HG02588 (cell line): ENCODE results near the gene AKR1A1.
A peak's percentile ranks its signal among the peaks of the same experiment; 100 is the strongest.
"Not testable (repeated sequence)": the region's sequence is repeated elsewhere in the genome, so short reads cannot be mapped to it uniquely, and the experiment has no call there.

Experiments
- ATAC-seq: cut with Tn5 transposase; IDR thresholded peaks from one replicate; pipeline ENCODE4 v1.9.1; 2021; ENCODE audit warnings: mild to moderate bottlenecking, moderate library complexity; ENCODE audit not compliant: unreplicated experiment

AKR1A1 gene

DNA sequence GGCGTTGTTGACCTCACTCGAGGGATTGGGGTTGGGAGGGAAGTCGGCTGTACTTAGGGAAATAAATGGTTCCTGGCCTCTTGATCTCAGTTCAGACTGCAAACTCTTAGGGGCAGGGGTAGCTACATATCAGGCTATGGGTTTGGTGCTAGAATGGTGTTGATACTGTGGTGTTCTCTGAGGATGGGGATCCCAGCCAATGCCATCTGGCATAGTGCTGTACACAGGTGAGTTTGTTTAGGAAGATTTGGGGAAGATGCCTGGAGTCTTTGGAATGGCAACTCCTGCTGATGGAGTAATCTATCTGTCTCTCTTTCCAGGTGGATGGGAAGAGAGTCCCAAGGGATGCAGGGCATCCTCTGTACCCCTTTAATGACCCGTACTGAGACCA, 18.9 kb downstream of the AKR1A1 start:
- no peak for ATAC-seq

DNA sequence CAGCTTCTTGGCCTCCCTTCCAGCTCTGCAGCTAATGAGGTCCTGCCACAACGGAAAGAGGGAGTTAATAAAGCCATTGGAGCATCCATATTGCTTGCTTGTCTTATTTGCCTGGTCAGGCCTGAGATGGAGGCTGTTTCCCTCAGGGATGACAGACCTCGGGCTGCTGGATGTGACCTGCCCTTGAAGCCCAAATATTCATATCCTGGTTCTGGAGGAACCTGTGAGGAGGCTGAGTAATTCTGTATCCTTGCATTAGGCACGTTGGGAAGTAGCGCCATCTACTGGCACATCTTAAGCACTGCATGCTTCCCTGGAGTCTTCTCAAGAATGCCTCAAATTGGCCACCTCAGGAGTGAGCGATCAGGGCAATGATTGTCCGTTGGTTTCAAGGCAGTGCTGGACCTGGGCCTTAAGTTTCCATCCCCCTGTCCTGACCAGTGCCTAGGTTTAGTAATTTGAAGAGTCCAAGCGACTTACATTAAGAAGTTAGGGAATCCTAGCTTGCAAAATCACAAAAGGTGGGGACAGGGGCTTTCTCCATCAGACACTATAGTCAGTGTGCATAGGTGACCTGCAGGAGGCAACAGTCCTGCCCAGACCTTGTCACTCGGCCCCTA, 19.4 kb downstream of the AKR1A1 start:
- peak; percentile 46 for ATAC-seq

DNA sequence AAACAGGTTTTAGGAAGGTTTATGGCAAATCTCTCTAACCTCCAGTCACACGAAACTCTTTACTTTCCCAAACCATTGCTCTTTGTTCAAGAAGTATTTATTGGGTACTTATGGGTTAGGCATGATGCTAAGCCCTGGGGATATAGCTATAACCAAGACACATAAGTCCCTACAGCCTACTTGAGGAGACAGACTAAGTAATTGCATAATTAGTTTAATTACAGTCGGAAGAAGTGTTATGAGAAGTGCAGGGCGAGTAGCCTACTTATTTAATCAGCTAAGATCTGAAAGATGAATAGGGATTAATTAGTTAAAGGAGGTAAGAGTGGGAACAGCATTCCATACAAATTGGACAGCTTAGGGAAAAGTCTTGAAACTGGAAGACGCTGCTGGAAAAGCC, 20.0 kb downstream of the AKR1A1 start:
- ATAC-seq = no peak

DNA sequence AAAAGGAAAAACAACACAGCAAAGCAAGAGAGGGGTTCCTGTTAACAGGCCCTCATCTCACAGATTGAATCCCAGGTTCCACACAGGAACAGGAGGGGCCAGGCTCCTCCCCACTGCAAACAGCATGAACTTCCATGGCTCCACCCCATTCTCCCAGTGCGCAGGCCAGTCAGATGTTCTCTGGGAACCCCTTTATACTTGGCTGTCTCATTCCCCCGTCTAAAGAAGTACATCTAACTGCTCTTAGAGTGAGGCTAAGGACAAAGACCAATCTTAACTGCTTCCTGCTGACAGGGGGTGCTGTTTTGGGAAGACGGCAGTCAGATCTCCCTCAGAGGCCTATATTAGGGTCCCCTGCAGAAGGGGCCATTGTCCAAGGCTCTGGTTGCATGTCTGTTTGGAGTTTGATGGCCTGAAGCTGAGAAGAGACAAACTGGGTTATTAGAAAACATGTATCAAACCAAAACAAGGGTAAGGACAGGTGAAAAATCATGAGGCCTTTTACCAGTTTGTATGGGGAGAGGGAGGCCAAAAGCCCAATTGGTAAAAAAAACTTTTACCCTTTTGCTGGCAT, 22.7 kb downstream of the AKR1A1 start:
- ATAC-seq = no peak

DNA sequence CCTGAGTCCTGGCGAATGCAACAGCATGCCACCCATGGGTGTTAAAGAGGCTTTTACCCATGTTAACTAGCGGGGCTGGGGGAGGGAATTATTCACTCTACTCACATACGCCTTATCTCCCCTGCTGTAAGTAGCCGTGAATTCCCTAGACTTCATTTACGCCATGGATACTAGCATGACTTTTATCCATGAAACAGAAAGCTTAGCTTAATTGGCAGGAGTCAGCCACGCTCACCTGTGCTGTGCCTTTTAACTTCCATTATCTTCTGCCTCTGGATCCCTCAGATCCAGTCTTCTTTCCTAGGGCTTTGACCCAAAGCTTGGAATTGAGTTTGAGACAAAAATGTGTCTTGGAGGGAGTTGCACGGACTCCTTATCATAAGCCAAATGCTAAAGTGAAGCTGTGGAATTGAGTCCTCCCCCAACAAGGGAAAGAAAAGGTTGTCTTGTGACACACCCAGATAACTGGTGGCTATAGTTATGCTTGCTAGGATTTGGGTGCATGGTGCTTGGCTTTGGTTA, 23.5 kb downstream of the AKR1A1 start:
- no peak for ATAC-seq

DNA sequence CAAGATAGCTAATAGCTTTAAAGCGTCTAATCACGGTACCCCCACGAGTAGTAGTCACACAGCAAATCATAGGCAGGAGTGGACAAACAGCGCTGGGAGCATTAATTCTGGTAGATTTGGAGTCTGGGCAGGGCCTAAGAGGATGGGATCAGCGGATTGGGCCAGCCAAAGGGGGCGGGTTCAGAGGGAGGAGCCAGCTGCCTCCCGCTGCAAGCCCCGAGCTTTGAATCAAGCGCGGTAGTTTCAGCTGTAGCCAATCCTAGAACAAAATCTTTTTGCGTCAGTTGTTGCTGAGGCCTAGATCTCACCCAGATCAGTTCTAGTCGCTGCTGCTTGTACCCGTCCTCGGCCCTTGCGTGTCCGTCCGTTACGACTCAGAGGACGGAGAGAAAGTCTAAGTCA, 32.6 kb downstream of the AKR1A1 start:
- ATAC-seq = peak; percentile 72

DNA sequence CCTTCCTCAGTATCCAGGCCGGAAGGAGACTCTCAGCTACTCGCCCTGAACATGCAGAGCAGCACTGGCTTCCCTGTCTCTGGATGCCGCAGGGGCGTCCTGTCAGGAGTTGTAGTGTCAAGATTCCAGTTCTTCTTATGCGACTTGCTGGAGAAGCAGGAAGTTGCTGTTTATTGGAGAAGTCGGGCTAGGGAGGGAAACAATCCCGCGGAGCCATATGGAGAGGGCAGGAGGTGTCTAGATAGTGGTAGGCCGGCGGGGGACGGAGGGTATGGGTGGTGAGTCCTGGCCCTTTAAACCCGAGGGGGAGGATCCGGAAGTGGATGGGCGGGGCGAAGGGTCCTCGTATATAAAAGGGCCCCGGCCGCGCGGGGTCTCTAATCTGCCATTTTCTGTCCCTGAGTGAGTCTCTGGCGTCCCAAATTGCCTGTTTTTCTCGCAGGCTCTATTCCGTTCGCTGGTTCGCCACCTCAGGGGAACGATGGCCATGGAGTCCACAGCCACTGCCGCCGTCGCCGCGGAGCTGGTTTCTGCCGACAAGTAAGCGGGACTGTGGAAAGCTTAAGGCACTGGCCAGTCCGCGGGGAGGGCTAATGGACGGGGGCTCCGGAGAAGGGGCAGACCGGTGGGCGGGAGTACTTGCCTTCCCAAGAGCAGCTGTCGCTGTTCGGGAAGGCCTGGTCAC, 33.2 kb downstream of the AKR1A1 start, which contains the start of gene NASP:
TSS of gene NASP (plus strand) at position 376 of the 685 bp plus-strand sequence. CDS start at position 482, 106 bp downstream.
- peak; percentile 44 for ATAC-seq

DNA sequence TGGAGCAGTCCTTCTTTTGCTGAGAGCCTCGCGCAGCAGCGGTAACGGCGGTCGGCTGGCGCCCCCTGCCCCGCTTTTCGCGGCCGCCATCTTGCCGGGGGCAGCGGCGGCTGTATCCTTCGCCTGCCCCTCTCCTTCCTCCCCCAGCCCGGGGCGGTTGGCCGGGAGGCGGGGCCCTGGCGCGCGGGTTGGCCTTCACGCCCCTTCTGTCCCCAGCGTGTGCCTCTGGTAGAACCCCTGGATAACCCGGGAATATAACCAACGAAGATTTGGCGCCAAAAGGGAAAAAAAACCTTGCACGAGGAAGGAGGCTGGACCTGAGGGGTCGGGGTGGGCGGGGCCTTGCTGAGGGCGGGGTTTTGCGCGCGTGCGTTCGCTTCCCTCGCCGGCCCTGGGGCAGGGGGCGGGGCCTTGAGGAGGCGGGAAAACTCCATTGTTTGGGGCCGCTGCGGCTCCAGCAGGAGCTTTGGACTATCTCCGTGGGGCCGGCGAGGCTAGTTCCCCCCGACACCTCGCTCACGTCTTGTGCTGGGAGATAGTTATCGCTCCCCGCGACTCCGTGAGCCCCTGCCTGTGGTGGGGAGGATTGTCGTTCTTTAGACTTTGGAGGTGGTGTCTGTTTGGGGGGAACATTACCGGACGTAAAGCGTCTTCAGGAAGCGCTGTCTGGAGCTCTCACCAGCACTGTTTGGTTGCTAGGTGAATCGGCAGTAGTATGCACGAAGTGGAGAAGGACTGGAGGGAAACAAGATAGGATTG, 33.9 kb downstream of the AKR1A1 start:
- ATAC-seq = peak; percentile 26

DNA sequence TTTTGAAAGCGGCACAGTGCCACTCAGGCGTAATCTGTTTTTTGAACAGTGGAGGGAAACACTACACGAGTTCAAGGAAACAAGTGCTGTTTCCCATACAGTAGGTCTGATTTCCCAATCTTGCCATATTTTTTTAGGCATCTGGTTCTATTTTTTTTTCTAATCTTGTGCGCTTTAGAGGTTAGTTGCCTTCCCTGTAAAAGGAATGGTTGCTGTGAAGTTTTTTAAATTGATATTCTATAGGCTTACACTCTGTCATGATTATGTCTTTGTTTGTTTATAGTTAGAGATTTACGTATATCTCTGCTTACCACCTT, 34.4 kb downstream of the AKR1A1 start:
- no peak for ATAC-seq

DNA sequence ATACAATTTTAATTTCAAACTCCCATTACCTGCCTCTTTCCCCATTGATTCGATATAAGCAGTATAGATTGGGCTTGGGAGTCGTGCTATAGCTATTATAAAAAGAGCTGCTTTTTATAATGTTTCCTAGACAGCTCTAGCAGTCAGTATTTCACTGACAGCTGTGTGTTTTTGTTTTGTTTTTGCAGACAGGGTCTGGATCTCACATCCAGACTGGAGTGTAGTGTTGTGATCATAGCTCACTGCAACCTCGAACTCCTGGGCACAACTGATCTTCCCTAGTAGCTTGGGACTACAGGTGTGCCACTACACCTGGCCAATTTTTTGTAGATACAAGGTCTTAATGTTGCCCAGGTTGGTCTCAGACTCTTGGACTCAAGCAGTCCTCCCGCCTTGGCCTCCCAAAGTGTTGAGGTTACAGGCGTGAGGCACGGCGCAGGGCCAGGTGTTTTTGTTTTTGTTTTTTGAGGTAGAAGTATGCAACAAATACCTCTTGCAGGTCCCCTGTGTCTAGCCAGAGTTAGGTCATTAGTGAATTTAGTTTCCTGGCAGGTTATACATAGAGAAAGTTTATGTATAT, 35.0 kb downstream of the AKR1A1 start:
- no peak for ATAC-seq

DNA sequence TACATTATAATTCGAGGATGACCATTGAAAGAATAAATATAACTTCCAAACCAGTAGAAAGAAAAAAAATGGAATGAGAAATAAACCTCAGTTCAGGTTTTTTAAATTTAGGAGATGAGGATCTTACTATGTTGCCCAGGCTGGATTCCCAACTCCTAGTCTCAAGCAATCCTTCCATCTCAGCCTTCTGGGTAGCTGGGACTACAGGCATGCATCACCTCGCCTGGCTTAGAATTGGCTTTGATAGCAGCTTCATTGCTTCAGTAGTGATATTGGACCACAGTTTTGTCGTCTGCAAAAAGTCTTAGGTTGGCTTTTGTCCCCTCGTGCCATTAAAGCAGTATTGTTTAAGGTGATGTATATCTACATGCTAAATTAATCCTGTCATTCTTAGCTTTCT, 36.1 kb downstream of the AKR1A1 start:
- no peak for ATAC-seq

DNA sequence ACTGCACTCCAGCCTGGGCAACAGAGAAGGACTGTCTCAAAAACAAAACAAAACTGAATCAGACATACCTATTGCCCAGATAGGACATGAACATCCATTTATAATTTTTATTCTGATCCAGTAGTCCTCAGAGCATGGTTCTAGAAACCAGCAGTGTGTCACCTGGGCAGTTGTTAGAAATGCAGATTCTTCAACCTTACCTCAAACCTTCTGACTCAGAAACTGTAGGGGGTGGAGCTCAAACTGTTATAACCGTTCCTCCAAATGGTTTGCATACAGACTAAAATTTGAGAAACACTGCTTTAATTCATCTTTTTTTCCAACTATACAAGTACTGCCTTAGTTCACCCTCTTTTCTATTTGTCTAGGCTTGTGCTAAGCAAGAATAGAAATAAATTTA, 39.2 kb downstream of the AKR1A1 start:
- no peak for ATAC-seq

DNA sequence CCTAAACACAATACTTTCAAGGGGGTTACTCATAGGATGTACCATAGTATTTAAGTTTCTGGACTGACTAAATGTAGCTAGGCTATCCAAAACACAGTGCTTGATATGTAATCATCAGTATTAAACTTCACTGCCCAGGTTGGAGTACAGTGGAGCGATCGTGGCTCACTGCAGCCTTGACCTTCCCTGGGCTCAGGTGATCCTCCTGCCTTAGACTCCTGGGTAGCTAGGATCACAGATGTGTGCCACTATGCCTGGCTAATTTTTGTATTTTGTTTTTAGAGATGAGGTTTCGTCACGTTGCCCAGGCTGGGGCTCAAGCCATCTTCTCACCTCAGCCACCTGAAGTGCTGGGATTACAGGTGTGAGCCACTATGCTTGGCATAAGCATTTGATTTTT, 43.8 kb downstream of the AKR1A1 start:
- no peak for ATAC-seq

DNA sequence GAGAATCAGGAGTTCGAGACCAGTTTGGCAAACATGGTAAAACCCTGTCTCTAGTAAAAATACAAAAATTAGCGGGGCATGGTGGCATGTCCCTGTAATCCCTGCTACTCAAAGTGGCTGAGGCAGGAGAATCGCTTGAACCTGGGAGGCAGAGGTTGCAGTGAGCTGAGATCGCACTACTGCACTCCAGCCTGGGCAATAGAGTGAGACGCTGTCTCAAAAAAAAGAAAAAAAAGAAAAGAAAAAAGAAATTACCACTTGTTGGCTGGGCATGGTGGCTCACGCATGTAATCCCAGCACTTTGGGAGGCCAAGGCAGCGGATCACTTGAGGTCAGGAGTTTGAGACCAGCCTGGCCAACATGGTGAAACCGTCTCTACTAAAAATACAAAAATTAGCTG, 46.1 kb downstream of the AKR1A1 start:
- not testable (repeated sequence) for ATAC-seq

DNA sequence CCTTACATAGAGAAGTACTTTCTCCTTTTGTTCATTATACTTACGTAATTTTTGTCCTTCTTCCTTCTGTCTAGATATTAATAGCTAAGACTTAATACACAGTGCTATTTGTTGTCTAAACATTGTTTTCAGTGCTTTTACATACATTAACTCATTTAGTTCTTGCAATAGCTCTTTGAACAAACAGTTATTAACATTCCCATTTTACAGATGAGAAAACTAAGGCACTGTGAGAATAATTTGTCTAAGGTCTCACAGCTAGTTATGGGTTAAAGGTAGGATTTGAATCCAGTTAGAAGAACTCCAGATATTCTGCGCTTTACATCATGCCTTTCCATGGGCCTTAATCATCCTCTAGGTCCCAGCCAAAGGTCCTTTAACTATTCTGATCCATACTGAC, 53.6 kb downstream of the AKR1A1 start:
- no peak for ATAC-seq

DNA sequence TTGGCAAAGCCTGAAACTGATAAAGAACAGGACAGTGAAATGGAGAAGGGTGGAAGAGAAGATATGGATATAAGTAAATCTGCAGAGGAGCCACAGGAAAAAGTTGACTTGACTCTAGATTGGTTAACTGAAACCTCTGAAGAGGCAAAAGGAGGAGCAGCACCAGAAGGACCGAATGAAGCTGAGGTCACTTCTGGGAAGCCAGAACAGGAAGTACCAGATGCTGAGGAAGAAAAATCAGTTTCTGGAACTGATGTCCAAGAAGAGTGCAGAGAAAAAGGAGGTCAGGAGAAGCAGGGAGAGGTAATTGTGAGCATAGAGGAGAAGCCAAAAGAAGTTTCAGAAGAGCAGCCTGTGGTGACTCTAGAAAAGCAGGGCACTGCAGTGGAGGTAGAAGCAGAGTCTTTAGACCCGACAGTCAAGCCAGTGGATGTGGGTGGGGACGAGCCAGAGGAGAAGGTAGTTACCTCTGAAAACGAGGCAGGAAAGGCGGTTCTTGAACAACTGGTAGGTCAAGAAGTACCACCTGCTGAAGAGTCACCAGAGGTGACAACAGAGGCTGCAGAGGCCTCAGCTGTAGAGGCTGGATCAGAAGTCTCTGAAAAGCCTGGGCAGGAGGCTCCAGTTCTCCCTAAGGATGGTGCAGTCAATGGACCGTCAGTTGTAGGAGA, 56.9 kb downstream of the AKR1A1 start:
- ATAC-seq = no peak

DNA sequence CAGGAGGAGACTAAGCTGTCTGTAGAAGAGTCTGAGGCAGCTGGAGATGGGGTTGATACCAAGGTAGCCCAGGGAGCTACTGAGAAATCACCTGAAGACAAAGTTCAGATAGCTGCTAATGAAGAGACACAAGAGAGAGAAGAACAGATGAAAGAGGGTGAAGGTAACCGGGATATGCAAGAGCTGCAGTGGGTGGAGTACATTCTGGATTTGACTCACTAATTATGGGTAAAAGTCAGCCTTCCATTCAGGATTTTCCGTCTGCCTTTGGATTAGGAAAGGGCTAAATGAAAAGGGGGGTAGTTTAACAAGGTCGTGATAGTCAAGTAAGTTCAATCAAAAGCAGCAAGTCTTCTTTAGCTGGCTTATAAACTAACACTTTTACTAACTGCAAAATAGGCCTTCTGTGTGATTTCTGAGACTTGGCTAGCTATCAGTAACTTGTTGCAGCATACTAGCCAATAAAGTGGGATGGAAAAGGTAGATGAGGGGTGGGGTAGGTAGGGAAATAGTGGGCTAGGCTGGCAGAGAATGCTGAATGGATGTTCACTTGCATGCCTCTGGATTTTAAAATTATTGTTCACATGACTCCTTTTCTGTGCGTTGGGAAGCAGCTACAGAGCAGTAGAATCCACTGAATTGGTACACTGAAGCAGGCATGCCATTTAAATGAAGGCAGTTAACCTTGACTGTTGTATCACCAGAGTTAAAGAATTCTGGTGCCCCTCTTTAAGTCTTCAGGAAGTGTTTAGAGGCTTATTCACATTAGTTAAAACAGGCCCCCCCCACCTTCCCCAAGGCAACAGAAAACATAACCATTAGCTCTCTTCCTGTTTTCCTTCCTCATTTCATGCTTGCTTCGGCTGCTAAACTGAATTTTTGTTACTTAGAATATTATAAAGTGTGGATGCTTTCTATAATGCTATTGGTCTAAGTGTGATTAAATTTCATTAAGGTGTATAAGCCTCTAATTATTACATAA, 57.8 kb downstream of the AKR1A1 start:
- ATAC-seq = no peak

DNA sequence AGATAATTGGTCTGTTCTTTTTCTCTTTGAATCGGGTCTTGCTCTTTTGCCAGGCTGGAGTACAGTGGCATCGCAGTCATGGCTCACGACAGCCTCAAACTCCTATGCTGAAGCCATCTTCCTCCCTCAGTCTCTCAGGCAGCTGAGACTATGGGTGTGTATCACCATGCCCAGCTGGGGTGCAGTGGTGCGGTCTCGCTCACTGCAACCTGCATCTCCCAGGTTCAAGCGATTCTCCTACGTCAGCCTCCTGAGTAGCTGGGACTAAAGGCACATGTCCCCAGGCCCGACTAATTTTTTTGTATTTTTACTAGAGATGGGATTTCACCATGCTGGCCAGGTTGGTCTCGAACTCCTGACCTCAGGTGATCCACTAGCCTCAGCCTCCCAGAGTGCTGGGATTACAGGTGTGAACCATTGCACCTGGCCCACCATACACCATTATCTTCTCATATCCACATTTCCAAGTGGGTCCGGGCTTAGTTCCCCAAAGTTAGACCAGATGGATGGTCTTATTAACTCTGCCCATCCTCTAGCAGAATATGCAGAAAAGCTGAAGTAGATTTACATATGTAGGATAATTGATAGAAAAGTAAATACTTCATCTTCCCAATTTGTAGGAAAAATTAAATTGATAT, 60.1 kb downstream of the AKR1A1 start:
- no peak for ATAC-seq

DNA sequence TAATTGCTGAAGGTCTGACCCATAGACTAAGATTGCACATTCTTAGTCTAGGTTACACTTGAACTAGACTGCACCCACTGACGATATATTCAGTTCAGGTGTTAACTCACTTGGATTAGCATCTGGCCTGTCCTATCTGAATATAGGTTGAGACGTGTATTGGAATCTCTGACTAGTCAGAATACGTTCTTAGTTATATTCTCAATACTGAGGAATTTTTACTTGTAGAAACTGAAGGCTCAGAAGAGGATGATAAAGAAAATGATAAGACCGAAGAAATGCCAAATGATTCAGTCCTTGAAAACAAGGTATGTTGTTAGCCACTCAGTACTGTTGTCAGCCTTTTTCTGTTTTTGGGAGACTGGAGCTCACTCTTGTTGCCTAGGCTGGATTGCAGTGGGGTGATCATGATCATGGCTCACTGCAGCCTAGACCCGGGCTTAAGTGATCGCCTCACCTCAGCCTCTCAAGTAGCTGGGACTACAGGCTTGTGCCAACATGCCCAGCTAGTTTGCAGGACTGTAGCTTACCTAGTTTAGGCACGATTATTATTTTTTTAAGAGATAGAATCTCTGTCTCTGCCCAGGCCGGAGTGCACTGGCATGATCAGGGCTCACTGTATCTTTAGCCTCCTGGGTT, 62.4 kb downstream of the AKR1A1 start:
- no peak for ATAC-seq
